Renal cortex interstitium (tissue), 15 donors: ENCODE data around the gene GFY. TPM values are rescaled to one million over a fixed set of nuclear protein-coding genes. Genes with fewer than 3 reads are reported as not detected.

Experiments
- DNase-seq, 11 donors: peaks; one replicate each; pipeline ENCODE4 v3.0.0-alpha.2; 2013; ENCODE audit warnings: low read depth in 9 of 11, low spot score in 4 of 11; ENCODE audit errors: extremely low read depth in 1 of 11
- long read RNA-seq, 16 experiments: transcript quantifications; one replicate each; lab custom pipeline, GENCODE V29; 2026
- polyA plus RNA-seq, 3 donors: library from polyadenylated mRNA; unstranded; fragments of 120-200 nt; gene quantifications; one replicate each; pipeline ENCODE4 v1.2.1, GENCODE V29; 2013; ENCODE audit not compliant: insufficient read length in 3 of 3

The GFY gene
- not detected for polyA plus RNA-seq
- long read RNA-seq, donor 1 = 0 reads
- long read RNA-seq, donor 2 = 0 reads
- long read RNA-seq, donor 3 = 0 reads
- long read RNA-seq, donor 4 = 0 reads
- long read RNA-seq, donor 5 = 0 reads
- long read RNA-seq, donor 6 = 0 reads
- long read RNA-seq, donor 7 = 0 reads
- long read RNA-seq, donor 8 = 0 reads
- long read RNA-seq, donor 9 = 0 reads
- long read RNA-seq, donor 10 = 0 reads
- long read RNA-seq, donor 11 = 0 reads
- long read RNA-seq, donor 12 = 0 reads
- long read RNA-seq, donor 13 = 0 reads
- long read RNA-seq, donor 14 = 0 reads
- long read RNA-seq, donor 15 = 0 reads
- long read RNA-seq, donor 16 = 0 reads

GRCh38 chr19:49425178-49425577 lies at the start of gene GFY:
Gene GFY, plus strand, starts transcription at chr19:49425388. Its CDS starts 1,043 bp downstream, at chr19:49426431.
- DNase-seq = no peak

DNA sequence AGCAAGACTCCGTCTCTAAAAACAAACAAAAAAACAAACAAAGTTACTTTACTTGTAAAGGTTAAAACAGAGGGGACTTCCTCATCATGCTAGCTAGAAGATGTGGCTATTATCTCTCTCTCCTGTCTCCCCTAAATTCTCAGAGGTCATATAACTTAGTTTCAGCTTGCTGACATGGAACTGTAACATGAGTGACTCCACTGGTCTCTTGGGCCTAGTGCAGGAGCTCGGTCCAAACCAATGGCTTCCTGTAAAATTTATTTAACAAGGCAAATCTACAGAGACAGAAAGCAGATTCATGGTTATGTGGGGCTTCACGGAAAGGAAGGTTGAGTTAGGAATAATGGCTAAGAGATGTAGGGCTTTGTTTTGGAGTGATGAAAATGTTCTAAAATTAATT lies 46.7 kb upstream of the GFY start:
- DNase-seq = no peak

DNA sequence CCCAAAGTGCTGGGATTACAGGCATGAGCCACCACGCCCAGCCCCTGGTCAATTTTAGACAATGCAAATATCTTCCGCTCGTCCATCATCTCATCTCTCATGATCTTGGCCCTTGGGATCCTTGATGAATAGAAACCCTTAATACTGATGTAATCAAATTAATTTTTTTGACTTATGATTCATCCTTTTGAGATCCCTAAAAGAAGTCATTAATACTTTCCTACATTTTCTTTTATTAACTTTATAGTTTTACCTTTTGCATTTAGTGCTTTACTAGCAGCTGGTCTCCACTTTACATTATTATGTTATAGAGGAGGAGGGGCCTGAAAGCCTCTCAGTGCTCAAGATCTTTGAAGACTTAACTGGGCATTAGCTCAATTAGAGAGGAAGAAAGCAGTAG lies 44.8 kb upstream of the GFY start:
- no peak for DNase-seq

DNA sequence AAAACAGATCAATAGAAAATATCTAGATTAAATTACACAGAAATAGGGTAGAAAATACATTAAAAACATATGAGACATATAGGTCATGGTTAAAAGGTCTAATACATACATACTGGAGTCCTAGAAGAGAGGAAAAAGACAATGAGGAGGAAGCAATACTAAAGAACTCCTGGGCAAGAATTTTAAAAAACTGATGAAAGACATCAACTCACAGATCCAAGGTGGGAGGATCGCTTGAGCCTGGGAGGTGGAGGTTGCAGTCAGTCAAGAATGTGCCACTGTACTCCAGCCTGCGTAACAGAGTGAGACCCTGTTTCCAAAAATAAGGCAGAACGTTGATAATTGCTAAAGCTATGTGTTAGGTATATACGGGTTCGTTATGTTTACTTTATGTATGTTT lies 42.5 kb upstream of the GFY start:
- no peak for DNase-seq

DNA sequence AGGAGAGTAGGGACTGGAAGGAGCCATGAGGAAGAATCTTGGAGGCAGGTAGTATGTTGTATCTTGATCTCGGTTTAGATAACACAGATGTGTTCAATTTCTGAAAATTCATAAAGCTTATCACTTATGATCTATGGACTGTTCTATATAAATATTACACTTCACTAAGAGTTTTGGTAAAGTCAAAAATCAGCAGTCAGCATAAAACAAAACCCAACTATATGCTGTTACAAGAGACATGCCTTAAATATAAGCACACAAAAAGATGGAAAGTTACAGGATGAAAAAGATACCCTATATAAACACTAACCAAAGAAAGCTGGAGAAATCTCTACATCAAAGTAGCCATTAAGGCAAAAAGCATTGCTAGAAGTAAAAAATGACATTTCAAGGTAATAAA lies 41.6 kb upstream of the GFY start:
- DNase-seq = no peak

DNA sequence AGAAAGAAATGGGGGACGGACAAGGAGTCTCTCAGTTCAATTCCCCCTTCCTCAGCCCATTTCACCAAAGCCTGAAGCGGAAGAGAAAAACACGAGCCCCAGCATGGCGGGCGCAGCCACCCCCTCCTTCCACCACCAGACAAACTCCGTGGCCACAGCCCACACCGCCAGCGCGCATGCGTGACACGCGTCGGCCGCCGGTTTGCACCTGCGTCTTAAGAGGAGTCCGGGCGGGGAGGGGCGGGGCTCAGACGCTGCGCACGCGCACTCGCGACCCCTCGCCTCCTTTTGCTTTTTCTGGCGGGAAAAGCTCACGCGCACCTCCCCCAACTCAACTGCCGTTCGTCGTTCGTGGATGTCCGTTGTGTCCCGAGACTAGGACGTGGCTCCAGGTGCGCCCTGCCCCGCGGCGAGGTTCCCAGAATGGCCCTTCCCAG lies 37.2 kb upstream of the GFY start, which contains the start of gene KASH5:
TSS of gene KASH5 (plus strand) at position 314 of the 437 bp plus-strand sequence. CDS start 2,635 bp downstream, outside the sequence.
- peak in 3 of 11 donors; percentile 18 to 26 (median 18) for DNase-seq

- DNase-seq = no peak
These were observed 35.8 kb upstream of the GFY start for GRCh38 chr19:49389406-49389805.

DNA sequence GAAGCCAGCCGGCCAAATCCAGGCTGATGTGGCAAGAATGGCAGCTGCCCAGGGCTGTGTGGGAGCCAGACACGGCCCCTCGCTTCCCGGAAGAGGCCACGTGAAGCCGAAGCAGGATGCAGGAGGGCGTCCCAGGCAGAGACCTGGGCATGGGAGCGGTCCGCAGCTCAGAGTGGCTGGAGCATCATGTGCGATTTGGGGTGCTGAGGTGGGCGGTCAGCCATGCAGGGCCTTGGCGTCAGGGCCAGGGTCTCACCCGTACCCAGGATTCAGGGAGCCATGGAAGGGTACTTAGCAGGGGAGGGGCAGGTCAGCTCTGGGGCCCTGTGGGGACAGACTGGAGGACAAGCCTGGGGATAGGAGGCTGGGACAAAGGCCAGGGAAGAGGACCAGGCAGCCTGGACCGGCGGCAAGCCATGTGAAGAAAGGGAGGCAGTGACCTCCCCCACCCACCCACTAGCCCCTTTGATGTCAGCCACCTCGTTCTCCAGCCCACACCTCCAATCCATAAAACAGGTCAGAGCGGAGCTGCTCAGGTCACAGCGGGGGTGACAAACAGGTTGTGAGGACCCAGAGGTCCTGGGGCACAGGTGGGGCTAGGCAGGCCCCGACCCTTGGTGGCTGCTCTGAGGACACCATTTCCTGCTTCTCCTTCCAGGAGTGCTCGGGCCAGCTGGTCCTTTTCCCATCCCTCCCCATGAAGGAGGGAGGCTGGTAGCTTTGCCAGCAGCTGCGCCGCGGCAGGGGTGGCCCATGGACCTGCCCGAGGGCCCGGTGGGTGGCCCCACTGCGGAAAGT lies 34.9 kb upstream of the GFY start:
- DNase-seq = no peak

- DNase-seq = no peak
These were observed 34.2 kb upstream of the GFY start for GRCh38 chr19:49390929-49391359.

GRCh38 chr19:49391581-49392399 lies 33.4 kb upstream of the GFY start:
- peak in 8 of 11 donors; percentile 62 to 75 (median 66) for DNase-seq

DNA sequence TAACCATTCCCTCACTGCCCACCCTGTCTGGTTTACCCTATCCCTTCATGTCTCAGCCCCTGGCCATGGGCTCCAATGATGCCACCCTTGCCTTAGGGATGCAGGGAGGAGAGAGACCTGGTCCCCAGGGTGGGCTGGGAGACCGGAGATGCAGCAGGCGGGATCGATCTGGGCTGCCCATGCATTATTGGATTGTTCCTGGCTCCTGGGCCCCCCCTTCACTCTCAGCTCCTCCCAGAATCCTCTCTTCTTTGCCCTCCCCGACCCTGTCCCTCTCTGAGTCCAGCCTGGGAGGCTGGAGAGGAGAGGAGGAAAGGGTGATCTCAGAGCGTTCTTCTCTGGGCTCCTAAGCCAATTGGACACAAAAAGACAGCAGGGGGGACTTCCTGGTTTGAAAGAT lies 31.3 kb upstream of the GFY start:
- DNase-seq = no peak

DNA sequence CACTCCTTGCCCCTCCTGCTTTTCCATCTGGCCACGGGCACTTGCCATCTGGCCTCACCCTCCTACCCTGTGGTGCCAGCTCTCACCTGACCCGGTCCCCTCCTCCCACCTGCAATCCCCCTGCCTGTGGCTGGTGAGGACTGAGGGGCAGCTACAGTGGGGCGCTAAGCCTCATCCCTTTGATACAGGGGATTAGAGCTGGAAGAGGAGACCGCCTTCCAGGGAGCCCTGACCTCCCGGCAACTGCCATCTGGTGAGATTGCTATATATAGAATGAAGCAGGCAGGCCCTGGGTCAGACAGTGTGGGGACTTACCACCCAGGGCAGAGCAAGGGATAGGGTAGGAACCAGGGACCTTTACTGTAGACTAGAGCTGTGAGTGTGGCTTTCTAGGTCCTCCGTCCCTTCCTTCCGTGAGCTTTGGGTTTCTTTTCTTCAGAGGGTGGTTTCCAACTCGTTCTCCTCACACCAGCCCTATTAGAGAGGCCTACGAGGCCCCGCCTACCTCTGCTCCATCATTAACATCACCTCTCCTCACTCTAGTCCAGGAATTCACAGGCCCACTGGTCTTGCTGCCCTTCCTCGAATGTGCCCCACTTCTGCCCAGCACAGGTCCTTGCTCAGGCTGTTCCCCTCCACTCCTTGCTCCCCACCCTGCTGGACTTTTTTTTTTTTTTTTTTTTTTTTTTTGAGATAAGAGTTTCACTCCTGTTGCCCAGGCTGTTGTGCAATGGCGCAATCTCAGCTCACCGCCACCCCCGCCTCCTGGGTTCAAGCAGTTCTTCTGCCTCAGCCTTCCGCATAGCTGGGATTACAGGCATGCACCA lies 29.4 kb upstream of the GFY start:
- no peak for DNase-seq

GRCh38 chr19:49396738-49397505 lies 28.3 kb upstream of the GFY start:
- DNase-seq = no peak

- DNase-seq = no peak
These were observed 27.1 kb upstream of the GFY start for GRCh38 chr19:49398001-49398615.

- no peak for DNase-seq
These were observed 26.3 kb upstream of the GFY start for GRCh38 chr19:49398931-49399330.

- no peak for DNase-seq
These were observed 25.2 kb upstream of the GFY start for GRCh38 chr19:49400029-49400428.

DNA sequence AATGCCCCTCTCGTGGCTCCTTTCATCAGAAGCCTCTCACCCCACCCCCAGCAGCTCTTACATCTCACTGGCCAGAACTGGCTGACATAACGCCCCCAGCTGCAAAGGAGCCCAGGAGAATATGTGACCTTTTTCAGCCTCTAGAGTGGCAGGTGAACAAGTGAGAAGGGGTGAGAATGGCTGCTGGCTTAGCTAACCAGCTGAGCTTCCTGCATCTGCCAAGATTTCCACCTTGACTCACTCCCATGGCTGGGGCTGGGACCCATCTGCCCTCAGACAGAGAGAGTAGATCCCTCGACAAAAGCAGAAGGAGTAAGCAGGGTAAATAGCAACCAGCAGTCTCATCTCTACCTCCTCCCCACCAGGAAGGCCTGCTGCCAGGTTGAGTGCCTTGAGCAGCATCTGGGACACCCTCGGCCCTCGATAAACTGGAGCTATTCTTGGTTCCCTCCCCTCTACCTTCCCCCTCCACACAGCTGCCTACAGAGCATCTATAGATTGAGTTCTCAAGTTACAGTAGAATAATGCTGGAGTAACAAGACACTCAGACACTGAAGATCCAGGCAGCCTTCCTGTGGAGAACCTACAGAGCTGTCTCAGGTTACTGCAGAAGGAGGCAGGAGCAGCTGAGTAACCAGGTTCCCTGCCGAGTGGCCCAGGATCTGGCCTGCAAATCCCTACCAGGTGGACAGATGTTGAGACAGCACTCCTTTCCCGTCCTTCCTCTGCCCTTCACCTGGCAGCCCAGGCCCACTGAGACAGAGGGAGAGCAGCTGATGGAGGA lies 21.6 kb upstream of the GFY start:
- DNase-seq = peak in 3 of 11 donors; percentile 41 to 76 (median 58)
